Right ventricle myocardium superior (tissue), 1 donor: ENCODE data around the gene SMIM13. TPM values are rescaled to one million over a fixed set of nuclear protein-coding genes. Genes with fewer than 3 reads are reported as not detected.

ENCODE experiments used
- ATAC-seq: fragments of 200-7000 bp; cut with Tn5 transposase; one replicate; pipeline ENCODE4 v1.9.1; 2020; ENCODE audit warnings: mild to moderate bottlenecking; ENCODE audit not compliant: poor library complexity
- DNase-seq: peaks from one replicate; pipeline ENCODE4 v3.0.0-alpha.2; 2020
- intact Hi-C: fragments of 100-400 bp; cut with DNase I; formaldehyde crosslinking; loops from one replicate; pipeline ENCODE4 v1.11.2; 2022
- total RNA-seq: library from RNA; stranded (reverse); fragmentation: NEBNext Ultra II Directional; extraction: Animal tissue kit (Norgen Biotek cat#: 25700); gene quantifications from one replicate; pipeline ENCODE4 v1.2.1, GENCODE V29; 2021
- donor health status: DM: no; HTN: yes; CAD: no; lungs with severe emphysema.

SMIM13 gene
- total RNA-seq, 1 donor from 2014 or later = 11.8 TPM

DNA sequence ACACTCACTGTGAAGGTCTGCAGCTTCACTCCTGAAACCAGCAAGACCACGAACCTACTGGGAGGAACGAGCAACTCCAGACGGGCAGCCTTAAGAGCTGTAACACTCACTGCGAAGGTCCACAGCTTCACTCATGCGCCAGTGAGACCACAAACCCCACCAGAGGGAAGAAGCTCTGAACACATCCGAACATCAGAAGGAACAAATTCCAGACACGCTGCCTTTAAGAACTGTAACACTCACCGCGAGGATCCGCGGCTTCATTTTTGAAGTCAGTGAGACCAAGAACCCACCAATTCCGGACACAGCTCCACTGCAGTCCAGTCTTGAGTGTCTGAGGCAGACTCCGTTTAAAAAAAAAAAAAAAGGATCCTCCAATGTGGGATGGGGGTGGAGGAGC is 78.3 kb downstream of the SMIM13 start:
- ATAC-seq = no peak
- intact Hi-C loops = loop anchor here (10.0 kb wide), 1 partner anchor 323 kb away; no protein-coding TSS in a partner anchor
- no peak for DNase-seq

DNA sequence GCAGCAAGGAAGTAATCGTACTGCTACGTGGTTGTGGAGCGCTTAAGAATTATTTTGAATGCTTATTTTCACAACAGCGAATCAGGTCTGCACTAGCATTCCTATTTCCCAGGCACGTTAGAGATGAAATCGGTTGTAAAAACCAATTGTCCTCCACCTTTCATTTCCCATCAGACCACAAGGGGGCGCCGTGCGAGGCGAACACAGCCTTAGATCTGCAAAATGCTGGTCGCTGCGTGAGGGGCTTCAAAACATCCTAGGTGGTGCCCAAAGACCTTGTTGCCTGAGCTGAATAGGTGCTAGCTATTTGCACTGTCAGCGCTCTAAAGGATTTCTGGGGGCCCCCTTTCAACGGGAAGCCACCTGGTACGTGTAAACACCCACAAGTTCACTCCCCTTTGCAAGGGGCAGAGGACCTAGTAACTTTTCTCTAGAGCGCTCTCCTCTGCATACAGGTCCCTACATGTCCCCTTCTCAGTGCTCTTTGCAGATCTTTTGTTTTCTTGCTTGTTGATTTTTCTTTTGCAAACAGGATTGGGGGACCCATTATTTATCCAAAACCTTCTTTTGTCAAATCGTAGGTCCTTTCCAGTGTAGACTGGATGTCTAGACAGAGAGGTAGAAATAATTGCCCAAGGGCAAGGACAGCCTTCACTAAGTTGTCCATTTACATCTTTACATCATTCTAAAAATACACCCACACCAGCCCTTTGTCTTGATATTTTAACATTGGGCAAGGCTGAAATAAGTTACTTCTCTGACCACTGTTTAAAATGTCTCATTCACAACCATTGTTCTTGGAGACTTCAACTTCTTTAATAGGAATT is 79.1 kb downstream of the SMIM13 start:
- peak; percentile 66 for ATAC-seq
- DNase-seq = peak; percentile 77
- intact Hi-C loops = loop anchor here (10.0 kb wide), 1 partner anchor 322 kb away; no protein-coding TSS in a partner anchor

DNA sequence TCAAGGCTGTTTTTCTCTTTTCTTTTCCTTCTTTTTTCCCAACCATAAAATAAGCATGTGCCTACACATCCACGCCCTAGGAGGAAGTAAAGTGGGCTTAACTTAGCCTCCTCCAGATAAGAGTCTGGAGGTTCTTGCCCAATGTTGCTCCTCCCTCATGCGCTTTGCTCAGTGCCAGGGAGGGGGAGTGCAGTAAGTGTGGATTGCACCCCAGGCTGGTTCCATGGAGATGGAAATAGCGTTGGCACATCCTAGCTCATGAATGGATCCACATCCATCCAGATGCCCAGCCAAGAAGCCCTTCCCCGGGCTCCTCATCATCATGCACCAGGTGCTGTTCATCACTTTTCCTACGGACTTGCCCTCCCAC is 80.6 kb downstream of the SMIM13 start:
- intact Hi-C loops = loop anchor here (10.0 kb wide), 1 partner anchor 321 kb away; no protein-coding TSS in a partner anchor
- no peak for ATAC-seq
- no peak for DNase-seq

DNA sequence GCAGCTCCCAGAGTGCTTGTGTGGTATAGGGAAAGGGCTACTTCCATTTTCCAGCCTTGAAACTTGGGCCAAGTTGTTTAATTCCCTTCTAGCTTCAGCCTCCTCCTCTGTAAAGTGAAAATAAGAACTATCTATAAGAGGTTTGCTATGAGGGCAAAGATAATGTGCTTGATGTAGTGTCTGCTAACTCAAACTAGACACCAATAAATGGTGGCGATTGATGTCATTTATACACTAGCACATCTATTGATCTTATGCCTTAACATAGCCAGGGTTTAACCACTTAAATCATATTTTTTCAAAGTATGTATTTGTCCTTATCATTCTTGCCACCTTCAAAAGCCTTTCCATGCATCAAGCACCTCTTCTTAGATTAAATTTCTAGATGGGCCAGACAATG is 83.6 kb downstream of the SMIM13 start:
- intact Hi-C loops = loop anchor here (10.0 kb wide), 1 partner anchor 318 kb away; no protein-coding TSS in a partner anchor
- no peak for ATAC-seq

DNA sequence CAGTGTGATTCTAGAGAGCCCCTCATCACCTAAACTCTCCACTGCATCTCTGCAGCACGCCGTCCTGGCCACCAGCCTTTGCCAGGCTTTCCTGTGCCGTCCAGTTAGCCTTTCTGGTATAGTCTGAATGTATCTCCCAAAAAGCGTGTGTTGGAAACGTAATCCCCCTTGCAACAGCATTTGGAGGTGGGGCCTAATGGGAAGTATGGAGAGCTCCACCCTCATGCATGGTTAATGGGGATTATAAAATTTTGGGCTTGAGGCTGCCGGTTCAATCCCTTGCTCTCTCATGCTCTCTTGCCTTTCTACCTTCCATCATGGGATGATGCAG is 85.4 kb downstream of the SMIM13 start:
- DNase-seq (no peak), ATAC-seq (no peak)
- intact Hi-C loops = loop anchor here (10.0 kb wide), 1 partner anchor 316 kb away; no protein-coding TSS in a partner anchor

More for the DNA sequence above, 83.6 kb downstream of the SMIM13 start:
- no peak for DNase-seq

DNA sequence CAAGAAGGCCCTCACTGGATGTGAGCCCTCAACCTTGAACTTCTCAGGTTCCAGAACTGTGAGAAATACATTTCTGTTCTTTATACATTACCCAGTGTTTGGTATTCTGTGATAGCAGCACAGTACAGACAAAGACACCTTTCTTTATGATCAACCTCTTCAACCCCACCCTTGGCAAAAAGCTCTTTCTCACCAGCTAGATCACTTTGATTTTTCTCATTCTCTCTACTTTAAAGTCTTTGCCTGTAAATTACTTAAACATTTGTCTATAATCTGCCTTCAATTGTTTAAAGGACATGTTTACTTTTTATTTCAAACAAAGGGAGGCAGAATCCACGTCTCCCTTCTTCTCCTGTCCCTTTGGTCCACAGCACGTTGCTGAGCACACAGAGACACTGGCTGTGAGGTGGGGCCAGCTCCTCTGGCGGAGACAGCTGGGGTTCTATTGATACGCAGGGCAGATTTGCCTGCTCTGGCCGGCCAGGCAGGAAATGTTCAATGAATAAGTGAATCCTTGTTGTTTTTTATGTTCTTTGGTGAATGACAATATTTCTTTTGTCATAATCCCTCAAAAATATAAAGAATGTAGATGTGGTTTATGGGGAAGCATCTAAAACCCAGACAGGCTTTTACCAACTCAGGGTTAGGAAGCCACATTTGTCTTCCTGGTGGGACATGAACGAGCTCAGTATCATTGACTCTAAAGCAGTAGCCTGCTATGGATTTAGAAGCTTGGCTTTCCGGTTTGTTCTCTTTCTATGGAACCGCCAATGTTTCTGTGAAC is 86.0 kb downstream of the SMIM13 start:
- ATAC-seq = no peak
- no peak for DNase-seq
- intact Hi-C loops = loop anchor here (10.0 kb wide), 1 partner anchor 315 kb away; no protein-coding TSS in a partner anchor

DNA sequence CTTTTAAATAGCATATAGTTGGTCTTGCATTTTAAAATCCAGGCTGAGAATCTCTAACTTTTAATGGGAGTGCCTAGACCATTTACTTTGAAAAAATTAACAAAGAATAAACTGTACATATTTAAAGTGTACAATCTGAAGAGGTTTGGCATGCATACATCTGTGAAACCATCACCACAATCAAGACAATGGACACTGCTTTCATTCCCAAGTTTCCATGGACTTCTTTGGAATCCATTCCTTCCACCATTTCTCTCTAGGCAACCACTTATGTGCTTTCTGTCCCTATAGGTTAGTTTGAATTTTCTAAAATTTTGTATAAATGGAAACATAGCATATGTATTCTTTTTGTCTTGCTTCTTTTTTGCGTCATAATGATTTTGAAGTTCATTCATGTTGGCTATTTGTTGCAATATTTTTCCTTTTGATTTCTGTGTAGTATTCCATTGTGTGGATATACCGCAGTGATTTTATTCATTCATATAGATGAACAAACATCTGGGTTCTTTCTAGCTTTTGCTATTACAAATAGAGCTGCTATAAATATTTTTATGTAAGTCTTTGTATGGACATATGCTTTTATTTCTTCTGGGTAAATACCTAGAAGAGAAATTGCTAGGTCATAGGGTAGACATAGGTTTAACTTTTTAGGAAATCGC is 88.0 kb downstream of the SMIM13 start:
- intact Hi-C loops = no loop called here
- no peak for DNase-seq
- ATAC-seq = no peak

DNA sequence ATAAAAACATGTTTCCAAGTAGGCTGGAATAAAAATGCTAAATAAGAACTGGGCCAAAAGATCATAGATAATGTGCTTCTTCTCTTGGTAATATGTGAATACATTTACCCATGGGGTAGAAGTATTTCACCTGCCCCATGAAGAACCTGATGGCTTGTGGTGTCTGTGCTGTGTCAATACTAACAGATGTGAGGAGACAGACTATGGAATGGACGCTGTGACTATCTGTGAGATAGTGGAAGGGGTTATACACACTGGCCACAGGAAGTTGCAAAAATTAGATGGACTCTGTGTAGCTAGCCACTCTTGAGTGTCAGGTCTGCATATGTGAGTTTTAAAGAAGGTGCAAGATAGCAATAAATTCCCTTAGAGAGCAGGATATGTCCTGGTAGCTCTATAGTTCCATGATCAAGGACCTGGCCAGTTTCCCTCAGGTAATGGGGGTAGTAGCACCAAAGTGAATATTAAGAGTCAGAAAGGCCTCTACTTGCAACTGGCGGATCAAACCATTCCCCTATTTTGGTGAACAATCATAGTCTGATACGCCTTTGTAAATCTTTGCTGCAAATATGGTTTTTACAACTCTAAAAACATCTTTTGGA is 90.2 kb downstream of the SMIM13 start:
- DNase-seq = no peak
- no peak for ATAC-seq
- intact Hi-C loops = no loop called here

DNA sequence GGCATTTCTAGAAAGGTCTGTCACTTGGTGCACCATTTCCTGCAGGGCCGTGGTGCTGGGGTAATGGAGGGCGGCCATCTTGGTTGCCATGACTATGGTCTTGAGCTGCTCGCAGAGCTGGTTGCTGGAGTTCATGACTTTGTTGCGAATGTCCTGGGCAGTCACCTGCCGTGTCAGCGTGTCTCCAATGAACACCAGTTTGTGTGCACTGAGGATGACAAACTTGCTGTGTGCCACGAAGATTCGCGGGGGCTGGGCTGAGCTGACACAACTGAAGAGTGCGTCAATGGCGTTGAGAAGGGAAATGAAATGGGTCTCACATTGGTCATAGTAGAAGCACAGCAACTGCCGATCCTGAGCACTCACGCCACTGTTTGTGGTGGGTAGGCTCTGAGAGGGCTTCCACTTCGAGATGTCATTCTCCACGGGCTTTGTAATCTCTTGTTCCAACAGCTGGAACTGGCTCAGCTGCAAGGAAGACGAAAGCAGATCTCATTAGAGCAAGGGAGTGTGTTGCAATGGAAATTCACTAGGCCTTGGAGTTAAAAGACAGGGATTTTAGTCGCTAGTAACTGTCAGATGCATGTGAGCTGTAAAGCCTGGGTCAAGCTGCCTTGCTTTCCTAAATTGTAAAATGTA is 91.7 kb downstream of the SMIM13 start:
- intact Hi-C loops = no loop called here
- peak; percentile 70 for ATAC-seq
- no peak for DNase-seq

DNA sequence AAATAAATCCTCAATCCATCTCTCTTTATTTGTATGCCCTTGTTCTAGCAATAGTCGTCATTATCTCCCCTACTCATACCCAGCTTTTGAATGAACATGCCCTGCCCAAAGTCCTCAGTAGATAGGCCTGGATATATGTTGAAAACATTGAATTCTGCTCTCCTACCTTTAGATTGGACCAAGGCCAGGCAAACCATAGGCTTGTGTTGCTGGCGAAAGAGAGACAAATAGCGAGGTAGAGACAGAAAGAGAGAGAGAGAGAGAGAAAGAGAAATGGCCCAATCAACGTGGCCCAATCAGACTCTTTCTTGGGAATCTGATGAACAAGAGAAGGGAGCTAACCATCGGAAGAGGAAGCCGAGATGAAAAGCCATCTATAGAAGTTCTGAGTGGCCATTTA is 93.7 kb downstream of the SMIM13 start:
- DNase-seq = no peak
- intact Hi-C loops = no loop called here
- no peak for ATAC-seq

Other genes starting within 250 kb of the SMIM13 start
- not detected for gene GCM2, start 211.8 kb upstream of the SMIM13 start, total RNA-seq
- 0.75 TPM for gene SYCP2L, start 206.8 kb upstream of the SMIM13 start, total RNA-seq
- gene ELOVL2, start 49.5 kb upstream of the SMIM13 start, total RNA-seq = 1.1 TPM
- gene ERVFRD-1, start 17.9 kb downstream of the SMIM13 start, total RNA-seq = 0.05 TPM
- gene NEDD9, start 138.8 kb downstream of the SMIM13 start, total RNA-seq = 23.7 TPM